A549 (cell line): ENCODE data around the gene RRP36. TPM values are rescaled to one million over a fixed set of nuclear protein-coding genes. Genes with fewer than 3 reads are reported as not detected.

Experiments used
- ATAC-seq, 2 experiments: fragments of 200-7000 bp in 1 of 2; fragments of >200 bp in 1 of 2; cut with Nextera tagmentation in 1 of 2; cut with Tn5 transposase in 1 of 2; 3 replicates each; pipeline versions ENCODE4 v1.8.0 to v1.9.1; 2018 to 2020; ENCODE audit warnings: mild to moderate bottlenecking in 1 of 2, moderate library complexity in 1 of 2
- CTCF ChIA-PET: fragments of 300-600 bp; sonication (Branson Sonifier 250); formaldehyde crosslinking; extraction: SDS; loops from one replicate; lab custom pipeline; 2021; ENCODE audit warnings: antibody characterized with exemption, inconsistent platforms; lab: Yijun Ruan, JAX
- POLR2A ChIA-PET: fragments of 350-600 bp; formaldehyde crosslinking; extraction: SDS; loops from one replicate; lab custom pipeline; 2021; ENCODE audit warnings: antibody characterized with exemption, inconsistent platforms; lab: Yijun Ruan, JAX
- DNase-seq, 2 experiments: peaks; one replicate each; pipeline versions ENCODE4 v3.0.0 to v3.0.0-alpha.2; 2011 to 2016; ENCODE audit warnings: low read depth in 1 of 2, low spot score in 1 of 2
- FAIRE-seq: peaks from 2 replicates; lab custom pipeline; 2011; peaks lifted over from hg19 to GRCh38; lab: Jason Lieb, UNC
- H3K27ac ChIP-seq, 2 experiments: fragments of >200 bp; sonication (Bioruptor Twin); formaldehyde crosslinking; 3 replicates each; pipeline ENCODE4 v1.5.1; 2016 to 2017
- H3K4me1 ChIP-seq: fragments of >200 bp; sonication (Bioruptor Twin); formaldehyde crosslinking; 3 replicates; pipeline ENCODE4 v1.6.1; 2016
- H3K4me2 ChIP-seq: fragments of >200 bp; sonication (Bioruptor Twin); formaldehyde crosslinking; 3 replicates; pipeline ENCODE4 v1.6.1; 2016
- H3K4me3 ChIP-seq: fragments of >200 bp; sonication (Bioruptor Twin); formaldehyde crosslinking; 3 replicates; pipeline ENCODE4 v1.5.1; 2016
- H3K9me3 ChIP-seq: fragments of >200 bp; sonication (Bioruptor Twin); formaldehyde crosslinking; 3 replicates; pipeline ENCODE4 v1.6.1; 2016
- BCL3 ChIP-seq: fragments of >200 bp; sonication (Bioruptor Twin); formaldehyde crosslinking; IDR thresholded peaks from 3 replicates; pipeline ENCODE4 v1.6.1; 2016
- CBX2 ChIP-seq: fragments of 200-600 bp; sonication (generic); IDR thresholded peaks from 2 replicates; pipeline ENCODE4 v1.6.1; 2016; ENCODE audit warnings: low read depth, mild to moderate bottlenecking, borderline replicate concordance
- CEBPB ChIP-seq, 2 experiments: fragments of >200 bp in 1 of 2; sonication (Bioruptor Twin) in 1 of 2; formaldehyde crosslinking in 1 of 2; IDR thresholded peaks; 2 replicates each; pipeline ENCODE4 v1.6.1; 2012 to 2016
- ELK1 ChIP-seq: fragments of 150-350 bp; IDR thresholded peaks from 2 replicates; pipeline ENCODE4 v1.6.1; 2014; ENCODE audit warnings: low read depth, mild to moderate bottlenecking, low read length
- FOSB ChIP-seq: fragments of 250-450 bp; sonication (Bioruptor Pico); IDR thresholded peaks from 2 replicates; pipeline ENCODE4 v1.5.0; 2020; ENCODE audit warnings: mild to moderate bottlenecking, moderate library complexity
- GATA3 ChIP-seq: IDR thresholded peaks from 2 replicates; pipeline ENCODE4 v1.6.1; 2012; ENCODE audit warnings: borderline replicate concordance
- HEYL ChIP-seq: fragments of 250-450 bp; sonication (Bioruptor Pico); IDR thresholded peaks from 2 replicates; pipeline ENCODE4 v1.8.0; 2021; ENCODE audit warnings: mild to moderate bottlenecking, moderate library complexity
- HMGXB4 ChIP-seq: fragments of 250-450 bp; sonication (Bioruptor Pico); IDR thresholded peaks from 2 replicates; pipeline ENCODE4 v1.5.0; 2021; ENCODE audit warnings: mild to moderate bottlenecking, moderate library complexity, borderline replicate concordance
- HOXB13 ChIP-seq: fragments of 250-450 bp; sonication (Bioruptor Pico); IDR thresholded peaks from 2 replicates; pipeline ENCODE4 v1.5.0; 2020; ENCODE audit warnings: low read depth, mild to moderate bottlenecking, moderate library complexity
- HOXB5 ChIP-seq: fragments of 250-450 bp; sonication (Bioruptor Pico); IDR thresholded peaks from 2 replicates; pipeline ENCODE4 v1.5.0; 2020; ENCODE audit warnings: mild to moderate bottlenecking, moderate library complexity
- JUNB ChIP-seq: fragments of >200 bp; sonication (Bioruptor Twin); formaldehyde crosslinking; IDR thresholded peaks from 2 replicates; pipeline ENCODE4 v1.6.1; 2016
- KDM5A ChIP-seq: fragments of 200-600 bp; sonication (generic); IDR thresholded peaks from 2 replicates; pipeline ENCODE4 v1.6.1; 2016; ENCODE audit warnings: antibody characterized with exemption, mild to moderate bottlenecking
- MAFK ChIP-seq: fragments of 450-650 bp; IDR thresholded peaks from 2 replicates; pipeline ENCODE4 v1.6.1; 2014; ENCODE audit not compliant: partially characterized antibody
- MAX ChIP-seq: IDR thresholded peaks from 2 replicates; pipeline ENCODE4 v1.6.1; 2012
- NR3C1 ChIP-seq: fragments of >200 bp; sonication (Bioruptor Twin); formaldehyde crosslinking; IDR thresholded peaks from 3 replicates; pipeline ENCODE4 v1.6.1; 2017
- PHF8 ChIP-seq: fragments of 200-600 bp; sonication (generic); IDR thresholded peaks from 2 replicates; pipeline ENCODE4 v1.6.1; 2016; ENCODE audit warnings: low read depth, mild to moderate bottlenecking, antibody characterized with exemption, moderate library complexity, borderline replicate concordance
- POLR2A ChIP-seq: IDR thresholded peaks from 2 replicates; pipeline ENCODE4 v1.6.1; 2012; ENCODE audit warnings: mild to moderate bottlenecking, low read length
- RCOR1 ChIP-seq: fragments of 150-350 bp; IDR thresholded peaks from 2 replicates; pipeline ENCODE4 v1.6.1; 2014; ENCODE audit warnings: antibody characterized with exemption, low read length, low read depth
- RFX5 ChIP-seq: fragments of 450-650 bp; IDR thresholded peaks from 2 replicates; pipeline ENCODE4 v1.7.1; 2014; ENCODE audit warnings: antibody characterized with exemption, mild to moderate bottlenecking, moderate library complexity
- SREBF2 ChIP-seq: fragments of 450-650 bp; IDR thresholded peaks from 2 replicates; pipeline ENCODE4 v1.6.1; 2014; ENCODE audit warnings: mild to moderate bottlenecking, moderate library complexity
- USF2 ChIP-seq: fragments of 450-650 bp; IDR thresholded peaks from 2 replicates; pipeline ENCODE4 v1.6.1; 2014; ENCODE audit warnings: antibody characterized with exemption
- ZNF302 ChIP-seq: fragments of 250-450 bp; sonication (Bioruptor Pico); IDR thresholded peaks from 2 replicates; pipeline ENCODE4 v1.9.0; 2021; ENCODE audit warnings: inconsistent platforms, mild to moderate bottlenecking, moderate library complexity
- WGBS: methylation state at CpG from one replicate; pipeline ENCODE4 v1.1.6; 2017; ENCODE audit errors: missing lambda C conversion rate; 5-methylcytosine and 5-hydroxymethylcytosine counted together
- polyA plus RNA-seq, 4 experiments: library from polyadenylated mRNA; depleted of rRNA in 3 of 4; stranded (reverse); fragments of >200 nt; fragmentation: RNase III in 1 of 4; extraction: RNeasy Plus Mini Kit Qiagen cat#74134 plus additional on column Dnase treatment in 1 of 4; gene quantifications; 2 replicates in 3 of 4; 3 replicates in 1 of 4; pipeline ENCODE4 v1.2.3, GENCODE V29; 2011 to 2017

RRP36 gene
- polyA plus RNA-seq, 2 of the 4 experiments (the other 2 are of a cell fraction): 52.3 to 54.0 TPM

GRCh38 chr6:43054206-43054943 is 33.0 kb downstream of the RRP36 start (continued):
- no peak for TF ChIP-seq HMGXB4 (CRISPR knock-in tag)
- TF ChIP-seq RCOR1: no peak
- no peak for TF ChIP-seq MAFK
- no peak for TF ChIP-seq NR3C1
- no peak for TF ChIP-seq GATA3
- no peak for TF ChIP-seq JUNB
- TF ChIP-seq, all 56 proteins: peak for 0

- TF ChIP-seq HEYL (no peak), PHF8 (no peak), FOSB (CRISPR knock-in tag) (no peak), USF2 (no peak), HOXB5 (no peak), ZNF302 (CRISPR knock-in tag) (no peak), CEBPB (IDR thresholded peaks at IDR 0.05) (no peak), CBX2 (no peak)
- no peak overlapping the region for H3K4me3 ChIP-seq
- no peak overlapping the region for H3K4me2 ChIP-seq
- no peak overlapping the region for H3K27ac ChIP-seq
- no peak for DNase-seq
- ATAC-seq: no peak
- POLR2A ChIA-PET: no interaction called here
- CTCF ChIA-PET: interaction anchor here (1.2 to 1.5 kb wide), 4 partner anchors 9 to 87 kb away, joined by 3 to 4 read pairs (median 3); no protein-coding TSS in a partner anchor
- no peaks in the 10 kb centered on the region for H3K9me3 ChIP-seq
- 94% methylated on average over 6 of the region's 8 CpGs for WGBS
- FAIRE-seq: no peak
- H3K4me1 ChIP-seq: peaks cover 26% of the 10 kb centered on the region
Measured at GRCh38 chr6:43055966-43056365, 34.5 kb downstream of the RRP36 start.

- Histone ChIP-seq H3K4me3 (peak overlapping the region; percentile 100), H3K4me2 (peak overlapping the region; percentile 100), H3K9me3 (no peaks in the 10 kb centered on the region), H3K4me1 (peaks cover 17% of the 10 kb centered on the region), H3K27ac (peak overlapping the region; percentile 90 to 97)
- no peak for FAIRE-seq
- POLR2A ChIA-PET: interaction anchor here (1.1 to 1.5 kb wide), 2 partner anchors 74 to 79 kb away, joined by 3 to 10 read pairs; partner anchors contain the start of genes PEX6 and PPP2R5D
- no peak for TF ChIP-seq MAX
- DNase-seq: no peak
- ATAC-seq: no peak
- CTCF ChIA-PET: interaction anchor here (1.0 to 1.7 kb wide), 4 partner anchors 8 to 113 kb away, joined by 3 to 4 read pairs (median 4); no protein-coding TSS in a partner anchor
- 0% methylated on average over 1 of the region's 1 CpG for WGBS
Measured at GRCh38 chr6:43058531-43058930, 37.1 kb downstream of the RRP36 start.

- peak; percentile 97 to 98 for DNase-seq
- WGBS: under 1% methylated on average over 22 of the region's 64 CpGs
- Histone ChIP-seq H3K4me2 (peak within 1 kb of the TSS; percentile 100), H3K9me3 (no peaks in the 10 kb centered on the region), H3K4me1 (peaks cover 14% of the 10 kb centered on the region), H3K4me3 (peak within 1 kb of the TSS; percentile 100), H3K27ac (peak within 1 kb of the TSS; percentile 90 to 97)
- ChIA-PET POLR2A (interaction anchor here (0.6 to 1.5 kb wide), 9 partner anchors 15 to 1068 kb away, joined by 3 to 10 read pairs (median 4); partner anchors contain the start of genes KLHDC3, MEA1, PEX6 and PPP2R5D), CTCF (interaction anchor here (1.0 to 1.9 kb wide), 5 partner anchors 9 to 112 kb away, joined by 3 to 13 read pairs (median 4); no protein-coding TSS in a partner anchor)
- no peak for FAIRE-seq
- peak; percentile 88 to 96 for ATAC-seq
- peak; percentile 65; the same call in 1 of the 3 replicates for TF ChIP-seq BCL3
- TF ChIP-seq SREBF2: no peak
- TF ChIP-seq PHF8: peak; percentile 85; the same call in 1 of the 2 replicates
- TF ChIP-seq RFX5: no peak
- TF ChIP-seq MAFK: no peak
- TF ChIP-seq KDM5A: peak; percentile 85
- TF ChIP-seq CEBPB (IDR thresholded peaks at IDR 0.05): no peak
- TF ChIP-seq HOXB13 (CRISPR knock-in tag): no peak
- TF ChIP-seq USF2: 0 out of 2 replicates have a peak, but pooled peaks have one; percentile 36
- peak; percentile 85 for TF ChIP-seq POLR2A
- no peak for TF ChIP-seq RCOR1
- TF ChIP-seq ELK1: no peak
Measured at GRCh38 chr6:43059168-43060033, 38.0 kb downstream of the RRP36 start, which contains the start of the genes KLC4 and MRPL2. TSS of gene KLC4 (plus strand) at chr6:43059631. CDS start at chr6:43061336, 1,705 bp downstream. TSS of gene MRPL2 (minus strand) at chr6:43059434. CDS start at chr6:43059381, 53 bp downstream.
